BLaER1 treated with 17β-estradiol and CSF1 and Interleukin-3, amounts not matched to agents 10 nM and 100 nM (cell line): Measurements from ENCODE around the gene FRZB.

Experiments used
- H3K27ac ChIP-seq, 11 experiments: shearing (Covaris generic); formaldehyde crosslinking; 2 replicates each; pipeline ENCODE4 v1.8.1; 2022
- H3K27me3 ChIP-seq, 11 experiments: shearing (Covaris generic); formaldehyde crosslinking; 2 replicates each; pipeline ENCODE4 v1.8.1; 2022
- H3K36me3 ChIP-seq, 11 experiments: shearing (Covaris generic); formaldehyde crosslinking; 2 replicates each; pipeline ENCODE4 v1.8.1; 2022
- H3K4me1 ChIP-seq, 10 experiments: shearing (Covaris generic); formaldehyde crosslinking; 2 replicates each; pipeline ENCODE4 v1.8.1; 2022
- H3K4me2 ChIP-seq, 11 experiments: shearing (Covaris generic); formaldehyde crosslinking; 2 replicates each; pipeline ENCODE4 v1.8.1; 2022
- H3K4me3 ChIP-seq, 10 experiments: shearing (Covaris generic); formaldehyde crosslinking; 2 replicates each; pipeline ENCODE4 v1.8.1; 2022
- H3K9ac ChIP-seq, 11 experiments: shearing (Covaris generic); formaldehyde crosslinking; 2 replicates each; pipeline ENCODE4 v1.8.1; 2022
- H3K9me3 ChIP-seq, 11 experiments: shearing (Covaris generic); formaldehyde crosslinking; replicated peaks in 1 of 11; 2 replicates each; pipeline ENCODE4 v1.8.1; 2022
- H4K20me1 ChIP-seq, 11 experiments: shearing (Covaris generic); formaldehyde crosslinking; 2 replicates each; pipeline ENCODE4 v1.8.1; 2022
- Cebpa-rat ChIP-seq, 11 experiments: shearing (Covaris generic); IDR thresholded peaks; 2 replicates each; pipeline ENCODE4 v1.8.1; 2022

FRZB gene

DNA sequence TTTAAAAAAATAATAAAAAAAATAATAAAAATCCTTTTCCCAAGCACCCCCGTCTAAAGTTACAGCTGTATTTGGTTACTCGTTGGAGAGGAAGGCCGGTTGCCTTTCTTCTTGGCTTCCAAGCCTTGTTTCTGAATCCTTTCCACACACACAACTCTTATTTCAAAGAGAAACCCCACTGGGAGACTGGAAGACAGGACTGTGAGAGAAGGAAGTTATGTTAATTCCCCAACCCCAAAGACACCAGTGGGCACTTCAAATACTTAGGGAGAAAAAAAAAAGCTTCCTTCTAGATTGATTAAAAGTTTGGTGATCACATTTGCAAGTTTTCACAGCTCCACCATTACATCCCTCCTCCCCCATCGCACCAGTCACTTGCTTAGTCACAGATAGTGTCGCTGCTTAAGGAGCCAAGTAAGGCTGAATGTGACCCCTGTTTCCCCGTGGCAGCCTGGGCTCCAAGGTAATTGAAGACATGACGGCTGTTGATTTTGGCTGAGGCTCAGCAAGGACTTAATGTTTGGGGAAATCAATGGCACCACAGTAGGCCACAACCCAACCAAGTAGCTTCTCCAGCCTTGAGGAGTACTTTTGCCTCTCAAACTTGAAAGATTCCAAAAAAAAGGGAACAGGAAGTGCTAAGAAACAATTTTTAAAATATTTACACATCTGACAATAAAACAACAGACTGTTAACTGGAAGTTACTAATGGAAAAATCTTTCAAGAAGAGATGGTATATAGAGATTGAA is 40.8 kb upstream of the FRZB start:
- no peak overlapping the region for H3K4me2 ChIP-seq
- H3K9me3 ChIP-seq = peaks cover 0 to 10% (median 4%) of the 10 kb centered on the region in 11 experiments; a peak in 4 of 22 replicates
- H3K27me3 ChIP-seq = no peaks in the 10 kb centered on the region
- no peak for TF ChIP-seq Cebpa-rat (IDR thresholded peaks at IDR 0.05)
- H3K4me1 ChIP-seq = no peaks in the 10 kb centered on the region
- no peak overlapping the region for H3K4me3 ChIP-seq
- H3K9ac ChIP-seq = no peak overlapping the region
- H3K27ac ChIP-seq = no peak overlapping the region
- no peaks in the 10 kb centered on the region for H4K20me1 ChIP-seq
- H3K36me3 ChIP-seq = no peaks in the 10 kb centered on the region

DNA sequence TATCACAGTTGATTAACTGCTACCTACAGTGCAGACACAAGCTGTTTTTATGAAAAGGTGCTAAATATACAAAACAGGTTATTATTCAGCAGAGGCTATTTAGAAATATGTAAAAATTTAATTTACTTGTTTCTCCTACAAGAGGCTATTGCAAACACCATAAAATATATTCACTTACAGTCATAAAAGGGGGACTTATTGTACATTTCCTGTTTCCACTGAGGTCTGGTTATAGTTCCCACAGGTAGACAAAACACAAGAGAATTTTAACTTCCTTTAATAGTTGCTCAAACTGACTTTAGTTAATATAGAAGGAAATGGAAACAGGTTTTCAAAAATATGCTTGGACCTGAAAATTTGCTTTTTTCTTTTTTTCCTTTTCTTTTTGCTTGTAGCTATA is 40.0 kb upstream of the FRZB start:
- H3K4me3 ChIP-seq = no peak overlapping the region
- no peak overlapping the region for H3K9ac ChIP-seq
- no peaks in the 10 kb centered on the region for H3K4me1 ChIP-seq
- H3K36me3 ChIP-seq = no peaks in the 10 kb centered on the region
- H3K4me2 ChIP-seq = no peak overlapping the region
- H3K27ac ChIP-seq = no peak overlapping the region
- no peak for TF ChIP-seq Cebpa-rat (IDR thresholded peaks at IDR 0.05)
- no peaks in the 10 kb centered on the region for H3K27me3 ChIP-seq
- no peaks in the 10 kb centered on the region for H4K20me1 ChIP-seq
- H3K9me3 ChIP-seq = peaks cover 0 to 10% (median 4%) of the 10 kb centered on the region in 11 experiments; a peak in 4 of 22 replicates

DNA sequence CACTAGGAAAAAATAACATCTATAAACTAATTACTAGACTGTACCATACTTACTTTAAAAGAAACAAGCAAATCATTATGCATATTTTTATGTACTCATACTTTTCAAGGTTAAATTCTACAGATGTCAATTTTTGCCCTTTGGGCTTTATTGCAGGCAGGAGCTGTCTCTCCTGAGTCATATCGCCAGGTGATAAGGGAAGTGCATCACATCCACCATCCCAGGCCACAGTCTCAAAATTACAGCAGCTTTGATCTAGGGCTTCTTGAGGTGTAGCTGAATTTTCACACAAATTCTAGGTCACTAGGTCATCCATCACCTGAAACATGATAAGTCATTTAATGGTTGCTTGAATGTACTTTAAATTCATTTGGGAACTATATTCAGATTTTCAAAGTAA is 38.4 kb upstream of the FRZB start:
- no peaks in the 10 kb centered on the region for H3K4me1 ChIP-seq
- no peak for TF ChIP-seq Cebpa-rat (IDR thresholded peaks at IDR 0.05)

DNA sequence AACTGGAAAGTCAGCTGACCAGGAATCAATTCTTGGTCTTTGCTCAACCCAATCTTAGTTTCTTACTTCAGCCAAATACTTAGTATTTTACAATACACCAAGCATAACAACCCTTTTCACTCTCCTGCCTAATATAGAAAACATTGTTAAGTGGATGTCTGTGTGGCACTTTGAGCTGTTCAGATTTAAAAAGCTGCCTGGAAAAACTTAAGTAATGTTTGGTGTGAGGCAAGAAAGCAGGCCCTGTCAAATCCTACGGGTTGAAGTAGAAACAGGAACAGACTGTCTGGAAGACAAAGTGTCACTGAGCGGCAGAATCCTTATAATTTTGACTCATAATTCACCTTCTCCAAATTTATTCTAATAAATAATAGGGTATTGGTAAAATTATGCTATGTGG is 37.1 kb upstream of the FRZB start:
- peaks cover 0 to 10% (median 4%) of the 10 kb centered on the region in 11 experiments; a peak in 4 of 22 replicates for H3K9me3 ChIP-seq
- no peaks in the 10 kb centered on the region for H3K36me3 ChIP-seq
- H4K20me1 ChIP-seq = no peaks in the 10 kb centered on the region
- no peaks in the 10 kb centered on the region for H3K4me1 ChIP-seq
- H3K9ac ChIP-seq = no peak overlapping the region
- no peak overlapping the region for H3K4me2 ChIP-seq
- H3K4me3 ChIP-seq = no peak overlapping the region
- no peak for TF ChIP-seq Cebpa-rat (IDR thresholded peaks at IDR 0.05)
- H3K27me3 ChIP-seq = no peaks in the 10 kb centered on the region; a peak in 1 of 22 replicates
- H3K27ac ChIP-seq = no peak overlapping the region

More for the DNA sequence above, 38.4 kb upstream of the FRZB start:
- H3K4me2 ChIP-seq = no peak overlapping the region
- H3K36me3 ChIP-seq = no peaks in the 10 kb centered on the region
- H3K9me3 ChIP-seq = peaks cover 0 to 10% (median 4%) of the 10 kb centered on the region in 11 experiments; a peak in 4 of 22 replicates
- no peak overlapping the region for H3K4me3 ChIP-seq
- no peaks in the 10 kb centered on the region; a peak in 1 of 22 replicates for H3K27me3 ChIP-seq
- H3K9ac ChIP-seq = no peak overlapping the region
- no peak overlapping the region for H3K27ac ChIP-seq
- no peaks in the 10 kb centered on the region for H4K20me1 ChIP-seq

DNA sequence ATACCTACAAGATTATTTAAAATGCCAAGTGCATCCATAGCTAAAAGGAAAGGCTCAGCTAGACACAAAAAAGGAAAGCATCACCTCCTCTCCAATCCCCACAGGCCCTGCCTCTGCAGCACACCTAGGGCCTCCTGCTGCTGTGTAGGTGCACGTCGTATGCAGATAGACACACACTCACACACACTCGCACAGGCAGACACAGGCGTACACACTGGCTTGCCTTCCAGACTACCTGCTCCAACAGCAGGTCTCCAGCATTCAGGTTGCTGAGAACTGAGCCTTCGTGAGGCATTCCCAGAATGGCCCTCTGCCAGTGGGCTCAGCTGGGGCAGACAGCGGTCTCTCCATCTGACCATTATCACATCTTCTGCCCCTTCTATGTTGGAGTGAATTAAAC is 35.3 kb upstream of the FRZB start:
- Histone ChIP-seq H3K4me1 (no peaks in the 10 kb centered on the region), H3K27me3 (no peaks in the 10 kb centered on the region; a peak in 1 of 22 replicates)
- no peak for TF ChIP-seq Cebpa-rat (IDR thresholded peaks at IDR 0.05)

DNA sequence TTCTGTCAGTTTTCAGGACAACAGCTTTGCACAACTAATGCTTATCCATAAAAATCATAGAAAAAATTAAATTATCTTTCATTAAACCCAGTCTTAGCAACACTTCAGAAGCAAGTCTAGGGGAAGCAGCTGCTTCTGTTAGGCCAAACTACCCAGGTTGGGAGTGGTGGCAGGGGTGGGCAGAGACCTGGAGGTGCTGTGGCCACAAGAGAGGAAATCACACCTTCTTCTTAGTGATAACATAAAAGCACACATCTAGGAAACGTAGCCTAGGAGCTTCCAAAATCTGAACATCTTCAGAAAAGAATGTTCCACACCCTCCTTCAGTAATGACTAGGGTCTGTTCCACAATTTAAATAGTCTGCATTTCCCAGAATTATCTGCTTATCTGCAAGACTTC is 32.3 kb upstream of the FRZB start:
- no peaks in the 10 kb centered on the region for H4K20me1 ChIP-seq
- H3K27me3 ChIP-seq = no peaks in the 10 kb centered on the region; a peak in 1 of 22 replicates
- no peak overlapping the region for H3K27ac ChIP-seq
- H3K9ac ChIP-seq = no peak overlapping the region
- H3K36me3 ChIP-seq = no peaks in the 10 kb centered on the region
- no peak for TF ChIP-seq Cebpa-rat (IDR thresholded peaks at IDR 0.05)
- peaks cover 2 to 12% (median 5%) of the 10 kb centered on the region in 11 experiments; a peak in 10 of 22 replicates for H3K9me3 ChIP-seq
- H3K4me3 ChIP-seq = no peak overlapping the region
- no peak overlapping the region for H3K4me2 ChIP-seq
- no peaks in the 10 kb centered on the region for H3K4me1 ChIP-seq

More for the DNA sequence above, 35.3 kb upstream of the FRZB start:
- Histone ChIP-seq H3K27ac (no peak overlapping the region), H3K36me3 (no peaks in the 10 kb centered on the region), H4K20me1 (no peaks in the 10 kb centered on the region), H3K9me3 (no peaks in the 10 kb centered on the region), H3K9ac (no peak overlapping the region), H3K4me2 (no peak overlapping the region), H3K4me3 (no peak overlapping the region)

DNA sequence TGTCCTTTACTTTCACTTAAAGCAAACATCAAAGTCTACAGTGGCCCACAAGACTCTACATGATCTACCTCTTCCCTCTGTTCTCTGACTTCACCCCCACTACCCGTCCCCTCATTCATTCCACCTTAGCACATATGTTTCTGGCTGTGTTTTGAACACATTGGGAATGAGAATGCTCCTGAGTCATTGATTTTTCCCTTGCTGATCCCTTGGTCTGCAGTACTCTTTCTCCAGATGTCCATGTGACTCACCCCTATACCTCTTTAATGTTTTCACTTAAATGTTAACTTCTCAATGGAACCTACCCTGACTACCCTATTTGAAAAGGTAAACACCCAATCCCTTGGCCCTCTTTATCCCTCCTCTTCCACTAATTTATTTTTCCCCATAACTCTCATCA is 30.7 kb upstream of the FRZB start:
- no peak overlapping the region for H3K27ac ChIP-seq
- H3K4me3 ChIP-seq = no peak overlapping the region
- H3K9ac ChIP-seq = no peak overlapping the region
- H4K20me1 ChIP-seq = no peaks in the 10 kb centered on the region
- no peaks in the 10 kb centered on the region for H3K36me3 ChIP-seq
- no peaks in the 10 kb centered on the region; a peak in 1 of 22 replicates for H3K27me3 ChIP-seq
- no peaks in the 10 kb centered on the region for H3K4me1 ChIP-seq
- no peak overlapping the region for H3K4me2 ChIP-seq
- TF ChIP-seq Cebpa-rat (IDR thresholded peaks at IDR 0.05) = no peak
- peaks cover 5 to 18% (median 10%) of the 10 kb centered on the region in 11 experiments; a peak in 10 of 22 replicates for H3K9me3 ChIP-seq

DNA sequence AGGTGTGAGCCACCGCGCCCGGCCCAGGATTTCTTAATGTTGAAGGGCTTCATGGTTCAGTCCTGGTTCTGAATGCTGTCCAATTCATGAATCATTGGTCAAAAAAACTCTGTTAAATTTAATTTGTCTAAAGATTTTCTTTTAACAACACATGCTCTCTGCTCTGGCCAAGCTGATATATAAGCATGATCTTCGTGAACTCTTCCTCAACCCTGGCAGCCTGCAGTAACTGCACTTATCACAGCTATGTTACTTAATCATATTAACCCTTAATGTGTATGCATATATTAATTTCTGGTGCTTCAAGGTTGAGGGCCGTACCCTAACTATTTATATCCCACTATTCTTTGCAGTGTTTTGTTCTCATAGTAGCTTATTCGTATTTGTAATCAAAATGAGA is 29.4 kb upstream of the FRZB start:
- no peaks in the 10 kb centered on the region; a peak in 1 of 22 replicates for H3K27me3 ChIP-seq
- TF ChIP-seq Cebpa-rat (IDR thresholded peaks at IDR 0.05) = no peak
- H3K9me3 ChIP-seq = peaks cover 5 to 18% (median 10%) of the 10 kb centered on the region in 11 experiments; a peak in 10 of 22 replicates
- no peaks in the 10 kb centered on the region for H3K4me1 ChIP-seq
- no peak overlapping the region for H3K9ac ChIP-seq
- H3K4me3 ChIP-seq = no peak overlapping the region
- H3K4me2 ChIP-seq = no peak overlapping the region
- H3K36me3 ChIP-seq = no peaks in the 10 kb centered on the region
- H3K27ac ChIP-seq = no peak overlapping the region
- no peaks in the 10 kb centered on the region for H4K20me1 ChIP-seq

DNA sequence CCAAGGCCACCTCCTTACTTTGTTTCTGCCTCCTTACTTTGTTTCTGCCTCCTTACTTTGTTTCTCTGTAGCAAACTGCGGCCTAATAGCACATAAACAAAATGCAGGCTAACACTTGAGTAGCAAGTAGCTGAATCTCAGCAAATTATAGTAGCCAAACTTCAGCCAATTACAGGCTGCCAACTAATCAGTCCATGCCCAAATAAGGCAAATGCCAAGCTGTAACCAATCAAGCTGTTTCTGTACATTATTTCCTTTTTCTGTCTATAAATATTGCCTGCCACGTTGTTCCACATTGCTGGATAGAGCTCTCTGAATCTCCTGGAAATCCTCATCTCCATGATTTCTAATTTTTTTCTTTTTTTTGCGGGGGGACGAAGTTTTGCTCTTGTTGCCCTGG is 28.7 kb upstream of the FRZB start:
- Histone ChIP-seq H3K4me1 (no peaks in the 10 kb centered on the region), H3K9ac (no peak overlapping the region), H4K20me1 (no peaks in the 10 kb centered on the region), H3K9me3 (peaks cover 5 to 18% (median 10%) of the 10 kb centered on the region in 11 experiments; a peak in 10 of 22 replicates), H3K4me3 (no peak overlapping the region), H3K27ac (no peak overlapping the region), H3K4me2 (no peak overlapping the region), H3K36me3 (no peaks in the 10 kb centered on the region), H3K27me3 (no peaks in the 10 kb centered on the region; a peak in 1 of 22 replicates)
- TF ChIP-seq Cebpa-rat (IDR thresholded peaks at IDR 0.05) = no peak

DNA sequence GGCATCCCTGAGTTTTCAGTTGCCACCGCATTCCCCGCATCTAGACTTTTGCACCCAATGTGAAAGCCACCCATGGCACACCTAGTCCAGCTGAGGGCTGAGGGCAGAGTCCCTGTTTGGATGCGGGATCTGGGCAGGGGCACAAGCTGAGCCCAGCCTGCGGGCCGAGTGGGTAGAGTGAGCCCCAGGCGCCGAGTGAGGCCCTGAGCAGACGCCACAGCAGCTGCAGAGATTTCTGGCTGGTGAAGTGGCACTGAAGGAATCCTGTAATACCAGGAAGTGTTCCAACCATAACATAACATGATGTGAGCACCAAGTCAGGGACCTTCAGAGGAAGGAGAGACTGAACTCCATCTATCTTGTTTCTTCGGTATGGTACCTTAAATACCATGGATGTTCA is 27.7 kb upstream of the FRZB start:
- H3K4me1 ChIP-seq = no peaks in the 10 kb centered on the region
- H3K4me2 ChIP-seq = no peak overlapping the region
- TF ChIP-seq Cebpa-rat (IDR thresholded peaks at IDR 0.05) = no peak
- H3K9ac ChIP-seq = no peak overlapping the region
- H3K9me3 ChIP-seq = peaks cover 5 to 18% (median 10%) of the 10 kb centered on the region in 11 experiments; a peak in 10 of 22 replicates
- H3K36me3 ChIP-seq = no peaks in the 10 kb centered on the region
- no peak overlapping the region for H3K4me3 ChIP-seq
- H4K20me1 ChIP-seq = no peaks in the 10 kb centered on the region
- H3K27ac ChIP-seq = no peak overlapping the region
- no peaks in the 10 kb centered on the region for H3K27me3 ChIP-seq
